Natural killer cell (primary cell): ENCODE results near the gene GFI1B. TPM values are rescaled to one million over a fixed set of nuclear protein-coding genes. Genes with fewer than 3 reads are reported as not detected.

Source experiments
- ATAC-seq, 3 donors: fragments of 150-1000 bp in 2 of 3; fragments of 200-7000 bp in 1 of 3; cut with Tn5 transposase; 1 replicate in 1 of 3; 2 replicates in 2 of 3; pipeline ENCODE4 v1.10.0; 2021; ENCODE audit warnings: mild to moderate bottlenecking in 2 of 3, moderate library complexity in 2 of 3
- DNase-seq, 2 donors: peaks; one replicate each; pipeline versions ENCODE4 v3.0.0 to v3.0.0-alpha.2; 2013 to 2021; ENCODE audit warnings: mixed read lengths in 1 of 2
- H3K27ac ChIP-seq: one replicate; pipeline ENCODE4 v1.5.1; 2013; ENCODE audit warnings: mild to moderate bottlenecking, low read length
- H3K27me3 ChIP-seq: one replicate; pipeline ENCODE4 v1.6.1; 2013; ENCODE audit warnings: low read length; ENCODE audit not compliant: control insufficient read depth, insufficient read depth
- H3K36me3 ChIP-seq: one replicate; pipeline ENCODE4 v1.6.1; 2013; ENCODE audit warnings: low read length; ENCODE audit not compliant: control insufficient read depth, insufficient read depth
- H3K4me1 ChIP-seq: one replicate; pipeline ENCODE4 v1.6.1; 2013; ENCODE audit warnings: low read length; ENCODE audit not compliant: control insufficient read depth, insufficient read depth
- H3K4me3 ChIP-seq: one replicate; pipeline ENCODE4 v1.5.1; 2013; ENCODE audit warnings: low read length
- H3K9me3 ChIP-seq: one replicate; pipeline ENCODE4 v1.6.1; 2013; ENCODE audit warnings: low read length; ENCODE audit not compliant: control insufficient read depth, insufficient read depth
- H3K27ac Mint-ChIP-seq, 2 donors: one replicate each; pipeline ENCODE4 v1.8.0; 2022; ENCODE audit warnings: mild to moderate bottlenecking in 2 of 2, mixed read lengths in 2 of 2, moderate library complexity in 1 of 2
- H3K27me3 Mint-ChIP-seq, 2 donors: one replicate each; pipeline ENCODE4 v1.8.0; 2022; ENCODE audit warnings: low read depth in 2 of 2, mixed read lengths in 2 of 2
- H3K36me3 Mint-ChIP-seq: one replicate; pipeline ENCODE4 v1.8.0; 2022; ENCODE audit warnings: mixed read lengths
- H3K4me1 Mint-ChIP-seq, 2 donors: one replicate each; pipeline ENCODE4 v1.8.0; 2022; ENCODE audit warnings: mixed read lengths in 2 of 2
- H3K4me3 Mint-ChIP-seq: one replicate; pipeline ENCODE4 v1.8.0; 2022; ENCODE audit warnings: mild to moderate bottlenecking, moderate library complexity, mixed read lengths
- H3K9me3 Mint-ChIP-seq, 2 donors: one replicate each; pipeline ENCODE4 v1.8.0; 2022; ENCODE audit warnings: mixed read lengths in 2 of 2
- WGBS: methylation state at CpG from one replicate; pipeline ENCODE4 v1.1.7; 2013; ENCODE audit warnings: missing lambda C conversion rate; ENCODE audit not compliant: insufficient coverage; 5-methylcytosine and 5-hydroxymethylcytosine counted together
- intact Hi-C: fragments of 100-400 bp; cut with micrococcal nuclease; formaldehyde crosslinking; loops from one replicate; pipeline ENCODE4 v1.14.2; 2022
- total RNA-seq, 4 donors: library from RNA; stranded (reverse); fragments of 120-200 nt in 1 of 4; gene quantifications; one replicate each; pipeline versions ENCODE4 v1.2.3 to v1.2.4, GENCODE V29; 2013 to 2022
- TF ChIP-seq, protein P1 (sequence below): fragments of 200-600 bp; IDR thresholded peaks from one replicate; pipeline ENCODE4 v1.8.0; 2022; ENCODE audit warnings: antibody characterized with exemption

GFI1B gene
- total RNA-seq, 3 donors from 2014 or later (not counting 1 experiment from before 2014, with no cell fraction given), result 0.41 to 3.3 (median 2.8) TPM

DNA sequence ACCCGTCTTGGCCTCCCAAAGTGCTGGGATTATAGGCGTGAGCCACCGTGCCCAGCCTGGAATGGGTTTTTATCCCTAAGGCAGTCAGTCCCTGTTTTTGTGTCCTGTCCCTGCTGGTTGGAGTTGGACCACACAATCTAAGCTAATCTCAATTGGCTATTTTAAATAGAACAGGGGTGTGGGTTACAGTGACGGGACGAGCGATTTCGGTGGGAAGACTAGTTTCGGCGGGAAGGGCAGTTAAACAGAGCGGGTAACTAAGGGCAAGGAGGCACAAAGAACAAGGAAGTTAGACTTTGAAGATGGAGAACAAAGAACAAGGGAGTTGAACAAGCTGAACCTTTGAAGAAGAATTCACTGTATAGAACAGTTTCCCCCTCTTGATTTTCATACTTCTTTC lies 53.7 kb downstream of the GFI1B start:
- ATAC-seq, result no peak

DNA sequence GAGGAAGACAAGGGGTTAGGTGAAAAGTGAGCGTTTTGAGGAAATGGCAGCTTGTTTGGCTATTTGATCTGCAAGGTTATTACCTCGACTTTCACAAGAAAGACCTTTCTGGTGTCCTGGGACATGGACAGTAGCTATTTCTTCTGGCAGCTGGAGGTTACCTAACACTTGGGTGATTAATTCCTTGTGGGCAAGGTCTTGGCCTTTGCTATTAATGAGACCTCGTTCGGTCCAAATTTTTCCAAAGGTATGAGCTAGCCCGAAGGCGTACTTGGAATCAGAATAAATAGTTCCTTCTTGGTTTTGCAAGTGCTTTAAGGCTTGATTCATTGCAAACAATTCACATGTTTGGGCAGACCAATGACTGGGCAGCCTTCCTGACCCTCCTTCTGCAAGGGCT lies 57.2 kb downstream of the GFI1B start:
- no peaks in the 10 kb centered on the region for H3K27me3 Mint-ChIP-seq
- Histone ChIP-seq H3K4me3 (no peak overlapping the region), H3K27me3 (no peaks in the 10 kb centered on the region), H3K27ac (no peak overlapping the region), H3K9me3 (no peaks in the 10 kb centered on the region), H3K36me3 (peaks cover 5% of the 10 kb centered on the region), H3K4me1 (peaks cover 14% of the 10 kb centered on the region)
- intact Hi-C loops, result no loop called here
- no peak for ATAC-seq
- 79% methylated on average over 6 of the region's 6 CpGs for WGBS
- H3K27ac Mint-ChIP-seq, result no peak overlapping the region
- H3K4me3 Mint-ChIP-seq, result no peak overlapping the region
- no peaks in the 10 kb centered on the region for H3K36me3 Mint-ChIP-seq
- no peaks in the 10 kb centered on the region for H3K9me3 Mint-ChIP-seq
- H3K4me1 Mint-ChIP-seq, result peaks cover 50 to 54% of the 10 kb centered on the region in 2 donors
- no peak for DNase-seq
- TF ChIP-seq, protein P1, sequence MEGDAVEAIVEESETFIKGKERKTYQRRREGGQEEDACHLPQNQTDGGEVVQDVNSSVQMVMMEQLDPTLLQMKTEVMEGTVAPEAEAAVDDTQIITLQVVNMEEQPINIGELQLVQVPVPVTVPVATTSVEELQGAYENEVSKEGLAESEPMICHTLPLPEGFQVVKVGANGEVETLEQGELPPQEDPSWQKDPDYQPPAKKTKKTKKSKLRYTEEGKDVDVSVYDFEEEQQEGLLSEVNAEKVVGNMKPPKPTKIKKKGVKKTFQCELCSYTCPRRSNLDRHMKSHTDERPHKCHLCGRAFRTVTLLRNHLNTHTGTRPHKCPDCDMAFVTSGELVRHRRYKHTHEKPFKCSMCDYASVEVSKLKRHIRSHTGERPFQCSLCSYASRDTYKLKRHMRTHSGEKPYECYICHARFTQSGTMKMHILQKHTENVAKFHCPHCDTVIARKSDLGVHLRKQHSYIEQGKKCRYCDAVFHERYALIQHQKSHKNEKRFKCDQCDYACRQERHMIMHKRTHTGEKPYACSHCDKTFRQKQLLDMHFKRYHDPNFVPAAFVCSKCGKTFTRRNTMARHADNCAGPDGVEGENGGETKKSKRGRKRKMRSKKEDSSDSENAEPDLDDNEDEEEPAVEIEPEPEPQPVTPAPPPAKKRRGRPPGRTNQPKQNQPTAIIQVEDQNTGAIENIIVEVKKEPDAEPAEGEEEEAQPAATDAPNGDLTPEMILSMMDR, result no peak

More for the DNA sequence above, 53.7 kb downstream of the GFI1B start:
- H3K27me3 ChIP-seq, result no peaks in the 10 kb centered on the region
- H3K9me3 ChIP-seq, result no peaks in the 10 kb centered on the region
- DNase-seq, result no peak
- H3K4me3 ChIP-seq, result no peak overlapping the region
- H3K27me3 Mint-ChIP-seq, result no peaks in the 10 kb centered on the region
- peaks cover 24% of the 10 kb centered on the region for H3K4me1 ChIP-seq
- H3K27ac Mint-ChIP-seq, result peak overlapping the region; percentile 95 to 98
- no peaks in the 10 kb centered on the region for H3K36me3 Mint-ChIP-seq
- no peak overlapping the region for H3K27ac ChIP-seq
- WGBS, result 95% methylated on average over 10 of the region's 10 CpGs
- intact Hi-C loops, result no loop called here
- peaks cover 39 to 51% of the 10 kb centered on the region in 2 donors for H3K4me1 Mint-ChIP-seq
- H3K36me3 ChIP-seq, result peaks cover 5% of the 10 kb centered on the region
- no peaks in the 10 kb centered on the region for H3K9me3 Mint-ChIP-seq
- H3K4me3 Mint-ChIP-seq, result peak overlapping the region; percentile 98
- TF ChIP-seq, protein P1, result no peak

DNA sequence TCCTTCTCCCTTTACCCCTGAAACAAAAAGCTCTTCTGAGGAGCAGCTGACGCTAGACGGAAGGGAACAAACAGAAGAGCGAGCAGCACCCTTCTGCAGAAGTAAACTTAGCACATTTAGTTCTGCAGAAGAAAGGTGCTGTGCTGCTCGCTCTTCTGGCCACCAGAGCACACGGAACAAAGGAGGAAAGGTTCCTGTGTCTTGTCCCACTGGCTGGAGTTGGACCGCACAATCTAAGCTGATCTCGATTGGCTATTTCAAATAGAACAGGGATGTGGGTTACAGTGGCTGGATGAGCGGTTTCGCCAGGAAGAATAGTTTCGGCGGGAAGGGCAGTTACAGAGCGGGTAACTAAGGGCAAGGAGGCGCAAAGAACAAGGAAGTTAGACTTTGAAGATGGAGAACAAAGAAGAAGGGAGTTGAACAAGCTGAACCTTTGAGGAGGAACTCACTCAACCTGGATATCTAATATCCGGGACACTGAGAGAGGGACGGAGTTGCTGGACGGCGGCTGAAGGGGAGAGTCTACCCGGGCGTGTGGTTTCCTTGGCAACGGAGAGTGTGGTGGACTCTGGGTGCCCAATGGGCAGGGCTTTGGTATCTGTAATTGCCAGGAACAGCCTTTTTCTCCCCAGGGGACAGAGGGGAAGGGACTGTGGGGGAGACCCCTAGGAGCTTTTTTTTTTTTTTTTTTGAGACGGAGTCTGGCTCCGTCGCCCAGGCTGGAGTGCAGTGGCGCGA lies 59.5 kb downstream of the GFI1B start:
- H3K27ac Mint-ChIP-seq, result no peak overlapping the region
- H3K4me1 Mint-ChIP-seq, result peaks cover 34 to 39% of the 10 kb centered on the region in 2 donors
- Histone ChIP-seq H3K36me3 (peaks cover 15% of the 10 kb centered on the region), H3K4me3 (no peak overlapping the region), H3K9me3 (no peaks in the 10 kb centered on the region), H3K27ac (no peak overlapping the region), H3K4me1 (no peaks in the 10 kb centered on the region), H3K27me3 (no peaks in the 10 kb centered on the region)
- no peak for ATAC-seq
- no peak for DNase-seq
- 92% methylated on average over 24 of the region's 25 CpGs for WGBS
- H3K9me3 Mint-ChIP-seq, result no peaks in the 10 kb centered on the region
- no peaks in the 10 kb centered on the region for H3K36me3 Mint-ChIP-seq
- intact Hi-C loops, result no loop called here
- no peaks in the 10 kb centered on the region for H3K27me3 Mint-ChIP-seq
- no peak overlapping the region for H3K4me3 Mint-ChIP-seq
- TF ChIP-seq, protein P1, result no peak
